ENCODE results near the gene MPPED2. TPM values are rescaled to one million over a fixed set of nuclear protein-coding genes. Genes with fewer than 3 reads are reported as not detected.

MPPED2 gene
- total and polyA plus RNA-seq, 2 of the 13 experiments (the other 11 are each of a cell fraction or from before 2014, with no cell fraction given): not detected

- Histone ChIP-seq H3K4me3 (replicated peaks in 1 of 3; ENCODE audit: insufficient read depth in 1 of 3, low read depth in 2 of 3, low read length in 3 of 3) (no peak overlapping the region), H3K4me1 (ENCODE audit: insufficient read depth, low read length) (no peaks in the 10 kb centered on the region), H3K4me2 (ENCODE audit: low read depth, low read length) (no peak overlapping the region), H4K20me1 (ENCODE audit: insufficient read depth, low read length) (no peaks in the 10 kb centered on the region), H3K27me3 (ENCODE audit: control insufficient read depth in 1 of 2, insufficient read depth in 2 of 2, low read length in 2 of 2) (no peaks in the 10 kb centered on the region; a peak in 1 of 5 replicates), H3K79me2 (ENCODE audit: insufficient read depth, low read length) (no peaks in the 10 kb centered on the region), H3K36me3 (replicated peaks in 1 of 2; ENCODE audit: control insufficient read depth in 1 of 2, insufficient read depth in 2 of 2, low read length in 2 of 2) (no peaks in the 10 kb centered on the region), H3K27ac (ENCODE audit: extremely low read length, insufficient read depth, low read length) (no peak overlapping the region), H3K9ac (ENCODE audit: insufficient read depth, low read depth, low read length) (no peak overlapping the region), H2AFZ (ENCODE audit: low read length) (no peak overlapping the region), H3K9me3 (ENCODE audit: low read length) (no peaks in the 10 kb centered on the region)
- ATAC-seq: no peak
- 22% methylated on average over 3 of the region's 3 CpGs for WGBS (ENCODE audit: low lambda C conversion rate)
- in situ Hi-C loops (cut with HindIII; ENCODE audit: extremely low pct_ligation_motif_present, low pct_unique_long_range_greater_than_20kb): no loop called here
- no peak for DNase-seq (ENCODE audit: low spot score)
- ChIA-PET POLR2A (no interaction called here), CTCF (ENCODE audit: low intra/inter-chr PET ratio, low total read pairs) (no interaction called here)
- intact Hi-C loops (cut with micrococcal nuclease; ENCODE audit: unreplicated experiment): no loop called here
- no TSS peak for BruUV-seq (replicated peaks)
- FAIRE-seq: no peak
- TF ChIP-seq HIC2 (CRISPR knock-in tag; IDR thresholded peaks at IDR 0.05; ENCODE audit: low read depth) (no peak), ZBTB40 (IDR thresholded peaks at IDR 0.05) (no peak), ZBTB40 (CRISPR knock-in tag; IDR thresholded peaks at IDR 0.05) (no peak), ZBTB46 (CRISPR knock-in tag; IDR thresholded peaks at IDR 0.05; ENCODE audit: borderline replicate concordance) (no peak), ZNF256 (CRISPR knock-in tag; conservative IDR thresholded peaks at IDR 0.05) (no peak), MXD3 (CRISPR knock-in tag; IDR thresholded peaks at IDR 0.05) (no peak), TEAD2 (CRISPR knock-in tag; IDR thresholded peaks at IDR 0.05) (no peak), ZNF614 (CRISPR knock-in tag; IDR thresholded peaks at IDR 0.05; ENCODE audit: borderline replicate concordance) (no peak)
Measured at GRCh38 chr11:30388957-30389356, 197.2 kb downstream of the MPPED2 start.
